Measurements from ENCODE around the gene CHID1. TPM values are rescaled to one million over a fixed set of nuclear protein-coding genes. Genes with fewer than 3 reads are reported as not detected.

The CHID1 gene
- total RNA-seq, 2 donors from 2014 or later: 46.9 to 78.7 TPM

DNA sequence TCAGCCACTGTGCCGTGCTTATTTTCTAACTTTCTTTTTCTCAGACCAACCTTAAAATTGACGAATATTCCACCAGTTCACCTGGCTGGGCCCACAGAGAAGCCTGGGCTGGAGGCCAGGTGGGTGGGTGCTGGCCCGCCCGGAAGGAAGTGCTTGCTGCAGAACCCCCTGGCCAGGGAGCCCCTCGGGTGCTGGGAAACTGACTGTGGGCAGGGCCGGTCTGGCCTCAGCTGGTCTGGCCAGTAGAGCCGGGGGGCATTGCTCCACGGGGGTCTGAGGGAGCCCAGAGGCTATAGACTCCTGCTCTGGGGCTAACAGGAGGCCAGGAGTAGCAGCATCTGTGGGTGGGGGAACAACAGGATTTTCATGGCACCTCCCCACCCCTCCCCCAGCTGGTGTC, 6.8 kb upstream of the CHID1 start:
- Histone ChIP-seq H3K4me1 (no peaks in the 10 kb centered on the region), H3K27me3 (no peaks in the 10 kb centered on the region), H3K9me3 (no peaks in the 10 kb centered on the region), H3K36me3 (no peaks in the 10 kb centered on the region), H3K27ac (no peak overlapping the region), H3K4me3 (no peak overlapping the region)
- DNase-seq (ENCODE audit: low spot score): no peak
- no peak for TF ChIP-seq CTCF (IDR thresholded peaks at IDR 0.05)

- DNase-seq (ENCODE audit: low spot score): peak; percentile 84
- no peaks in the 10 kb centered on the region for H3K27me3 ChIP-seq
- no peak for TF ChIP-seq CTCF (IDR thresholded peaks at IDR 0.05)
- H3K4me3 ChIP-seq: no peak overlapping the region
- no peaks in the 10 kb centered on the region for H3K36me3 ChIP-seq
- peaks cover 0 to 12% of the 10 kb centered on the region in 2 donors for H3K4me1 ChIP-seq
- no peaks in the 10 kb centered on the region for H3K9me3 ChIP-seq
- H3K27ac ChIP-seq: peak overlapping the region; percentile 11 to 23
Observed at GRCh38 chr11:914747-915501, 4.3 kb upstream of the CHID1 start.

- no peak for TF ChIP-seq CTCF (IDR thresholded peaks at IDR 0.05)
- Histone ChIP-seq H3K27ac (peak overlapping the region; percentile 11 to 23), H3K4me1 (peaks cover 0 to 19% of the 10 kb centered on the region in 2 donors), H3K4me3 (no peak overlapping the region), H3K27me3 (no peaks in the 10 kb centered on the region), H3K9me3 (no peaks in the 10 kb centered on the region), H3K36me3 (no peaks in the 10 kb centered on the region)
- DNase-seq (ENCODE audit: low spot score): no peak
Observed at GRCh38 chr11:914204-914603, 3.6 kb upstream of the CHID1 start.

GRCh38 chr11:913043-913442, 2.4 kb upstream of the CHID1 start:
- H3K27me3 ChIP-seq: no peaks in the 10 kb centered on the region
- no peak overlapping the region for H3K27ac ChIP-seq
- DNase-seq (ENCODE audit: low spot score): no peak
- H3K9me3 ChIP-seq: no peaks in the 10 kb centered on the region
- TF ChIP-seq CTCF (IDR thresholded peaks at IDR 0.05): no peak
- peaks cover 0 to 20% of the 10 kb centered on the region in 2 donors for H3K4me1 ChIP-seq
- H3K4me3 ChIP-seq: no peak overlapping the region
- no peaks in the 10 kb centered on the region for H3K36me3 ChIP-seq

DNA sequence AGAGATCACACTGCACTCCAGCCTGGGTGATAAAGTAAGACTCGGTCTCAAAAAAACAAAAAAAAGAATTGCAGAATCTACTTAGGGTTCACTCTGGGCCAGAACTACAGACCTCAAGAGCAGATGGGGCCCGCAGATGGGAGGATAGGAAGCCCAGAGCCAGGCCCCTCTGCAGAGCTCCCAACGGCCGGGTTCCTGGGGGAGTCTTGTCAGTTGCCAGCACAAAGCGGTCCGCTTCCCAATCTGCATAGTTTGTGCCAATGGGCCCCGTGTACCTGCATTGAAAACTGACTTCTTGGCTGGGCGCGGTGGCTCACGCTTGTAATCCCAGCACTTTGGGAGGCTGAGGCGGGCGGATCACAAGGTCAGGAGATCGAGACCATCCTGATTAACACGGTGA, 1.7 kb upstream of the CHID1 start:
- no peaks in the 10 kb centered on the region for H3K27me3 ChIP-seq
- H3K4me1 ChIP-seq: peaks cover 0 to 20% of the 10 kb centered on the region in 2 donors
- H3K9me3 ChIP-seq: no peaks in the 10 kb centered on the region
- no peak overlapping the region for H3K4me3 ChIP-seq
- no peaks in the 10 kb centered on the region for H3K36me3 ChIP-seq
- TF ChIP-seq CTCF (IDR thresholded peaks at IDR 0.05): no peak
- DNase-seq (ENCODE audit: low spot score): no peak
- H3K27ac ChIP-seq: peak overlapping the region in 1 of 2 donors; percentile 92

GRCh38 chr11:911890-912219, 1.2 kb upstream of the CHID1 start:
- Histone ChIP-seq H3K4me1 (peaks cover 0 to 20% of the 10 kb centered on the region in 2 donors), H3K27ac (peak overlapping the region; percentile 92 to 95), H3K36me3 (no peaks in the 10 kb centered on the region), H3K4me3 (peak overlapping the region in 1 of 2 donors; percentile 88), H3K9me3 (no peaks in the 10 kb centered on the region), H3K27me3 (no peaks in the 10 kb centered on the region)
- TF ChIP-seq CTCF (IDR thresholded peaks at IDR 0.05): no peak
- no peak for DNase-seq (ENCODE audit: low spot score)
